Spleen (tissue), 11 donors: ENCODE data around the gene SMAP2. TPM values are rescaled to one million over a fixed set of nuclear protein-coding genes. Genes with fewer than 3 reads are reported as not detected.

Experiments
- DNase-seq: peaks from one replicate; pipeline ENCODE4 v3.0.0-alpha.2; 2020
- H3K27ac ChIP-seq, 8 donors: fragments of 200-600 bp; sonication (generic) in 7 of 8; 1 replicate in 4 of 8; 2 replicates in 4 of 8; pipeline versions ENCODE4 v1.5.0 to v1.8.0; 2016 to 2021; ENCODE audit warnings: inconsistent platforms in 4 of 8, mild to moderate bottlenecking in 4 of 8, moderate library complexity in 1 of 8
- H3K27me3 ChIP-seq, 7 donors: fragments of 200-600 bp; sonication (generic) in 6 of 7; replicated peaks in 1 of 7; 1 replicate in 4 of 7; 2 replicates in 3 of 7; pipeline versions ENCODE4 v1.5.0 to v1.8.0; 2016 to 2021; ENCODE audit warnings: inconsistent platforms in 3 of 7, mild to moderate bottlenecking in 1 of 7
- H3K36me3 ChIP-seq, 6 donors: fragments of 200-600 bp; sonication (generic) in 5 of 6; 1 replicate in 4 of 6; 2 replicates in 2 of 6; pipeline versions ENCODE4 v1.5.0 to v1.8.0; 2016 to 2021; ENCODE audit warnings: inconsistent platforms in 2 of 6
- H3K4me1 ChIP-seq, 6 donors: fragments of 200-600 bp; sonication (generic) in 5 of 6; 1 replicate in 3 of 6; 2 replicates in 3 of 6; pipeline versions ENCODE4 v1.5.0 to v1.8.0; 2016 to 2021; ENCODE audit warnings: inconsistent platforms in 3 of 6
- H3K4me3 ChIP-seq, 8 donors: fragments of 200-600 bp; sonication (generic) in 7 of 8; 1 replicate in 4 of 8; 2 replicates in 4 of 8; pipeline versions ENCODE4 v1.5.0 to v1.8.0; 2016 to 2021; ENCODE audit warnings: inconsistent platforms in 4 of 8, mild to moderate bottlenecking in 4 of 8, moderate library complexity in 2 of 8
- H3K9me3 ChIP-seq, 8 donors: fragments of 200-600 bp; sonication (generic) in 7 of 8; 1 replicate in 4 of 8; 2 replicates in 4 of 8; pipeline versions ENCODE4 v1.5.0 to v1.8.0; 2016 to 2021; ENCODE audit warnings: inconsistent platforms in 4 of 8
- CTCF ChIP-seq, 11 experiments: fragments of 200-600 bp in 7 of 11; fragments of 450-650 bp in 4 of 11; sonication (generic) in 4 of 11; IDR thresholded peaks in 8 of 11; conservative IDR thresholded peaks in 3 of 11; 1 replicate in 7 of 11; 2 replicates in 4 of 11; pipeline versions ENCODE4 v1.4.0 to v1.8.0; 2016 to 2021; ENCODE audit warnings: antibody characterized with exemption in 11 of 11, inconsistent platforms in 4 of 11, mild to moderate bottlenecking in 1 of 11
- POLR2A ChIP-seq, 3 donors: fragments of 450-650 bp; IDR thresholded peaks; one replicate each; pipeline ENCODE4 v1.5.1; 2017; ENCODE audit warnings: antibody characterized with exemption in 3 of 3, mild to moderate bottlenecking in 1 of 3
- POLR2AphosphoS5 ChIP-seq, 3 donors: sonication (generic); formaldehyde crosslinking; IDR thresholded peaks; one replicate each; pipeline ENCODE4 v1.5.1; 2017; ENCODE audit warnings: antibody characterized with exemption in 3 of 3
- WGBS, 5 donors: extraction: QIAGEN DNeasy Blood & Tissue Kit in 3 of 5; methylation state at CpG; one replicate each; pipeline versions ENCODE4 v1.1.5 to v1.1.7; 2013 to 2018; 5-methylcytosine and 5-hydroxymethylcytosine counted together
- intact Hi-C: fragments of 100-400 bp; cut with DNase I; formaldehyde crosslinking; loops from one replicate; pipeline ENCODE4 v1.15.0; 2023; ENCODE audit warnings: low total_unique reads
- polyA plus RNA-seq, 3 donors: library from polyadenylated mRNA; stranded (reverse); fragments of 200-250 nt; gene quantifications; one replicate each; pipeline ENCODE4 v1.2.1, GENCODE V29; 2013
- total RNA-seq, 7 donors: library from RNA; depleted of rRNA in 3 of 7; stranded (reverse); fragments of >200 nt in 3 of 7; fragmentation: NEBNext Ultra II Directional in 4 of 7; extraction: Animal tissue kit (Norgen Biotek cat#: 25700) in 4 of 7; gene quantifications; one replicate each; pipeline versions ENCODE4 v1.1.0 to v1.2.1, GENCODE V29; 2016 to 2021
- donor health status: healthy with polysubstance abuse.
- donor health status: DM: no; HTN: no; CAD: no; lungs with moderate emphysema.
- donor health status: DM: no; HTN: no; CAD: no.
- donor health status: Bipolar disorder and iron deficiency.
- donor health status: healthy.
- donor health status: DM: no; HTN: no; CAD: no.
- donor health status: DM: yes; HTN: yes; CAD: no.

The SMAP2 gene
- total and polyA plus RNA-seq, 10 donors = 120 to 435 (median 221) TPM

- no peaks in the 10 kb centered on the region for H3K27me3 ChIP-seq
- 88 to 96% (median 92%) methylated on average over 4 of the region's 4 CpGs for WGBS, 5 donors
- H3K9me3 ChIP-seq = peaks cover 0 to 25% (median 14%) of the 10 kb centered on the region in 8 donors
- H3K27ac ChIP-seq = peak overlapping the region in 1 of 8 donors; percentile 42
- no peak for TF ChIP-seq CTCF (IDR thresholded peaks at IDR 0.05 in 8 of 11, conservative IDR thresholded peaks at IDR 0.05 in 3 of 11)
- TF ChIP-seq POLR2A (IDR thresholded peaks at IDR 0.05) = no peak
- no peak for TF ChIP-seq POLR2AphosphoS5 (IDR thresholded peaks at IDR 0.05)
- intact Hi-C loops = no loop called here
- H3K36me3 ChIP-seq = peaks cover 0 to 14% (median 0%) of the 10 kb centered on the region in 6 donors
- H3K4me3 ChIP-seq = no peak overlapping the region
- DNase-seq = no peak
- H3K4me1 ChIP-seq = peaks cover 0 to 31% (median 12%) of the 10 kb centered on the region in 6 donors
Observed at GRCh38 chr1:40361637-40362036, 11.9 kb upstream of the SMAP2 start.

GRCh38 chr1:40362199-40362598, 11.3 kb upstream of the SMAP2 start:
- Histone ChIP-seq H3K27me3 (no peaks in the 10 kb centered on the region), H3K4me1 (peaks cover 0 to 31% (median 12%) of the 10 kb centered on the region in 6 donors), H3K4me3 (no peak overlapping the region), H3K9me3 (peaks cover 0 to 25% (median 14%) of the 10 kb centered on the region in 8 donors), H3K27ac (peak overlapping the region in 2 of 8 donors; percentile 3 to 24), H3K36me3 (peaks cover 0 to 14% (median 0%) of the 10 kb centered on the region in 6 donors)
- no peak for TF ChIP-seq CTCF (IDR thresholded peaks at IDR 0.05 in 8 of 11, conservative IDR thresholded peaks at IDR 0.05 in 3 of 11)
- no peak for TF ChIP-seq POLR2A (IDR thresholded peaks at IDR 0.05)
- no peak for TF ChIP-seq POLR2AphosphoS5 (IDR thresholded peaks at IDR 0.05)
- 71 to 97% (median 85%) methylated on average over 2 of the region's 2 CpGs for whole genome bisulfite sequencing, 5 donors
- DNase-seq = no peak
- intact Hi-C loops = no loop called here

GRCh38 chr1:40362699-40363098, 10.8 kb upstream of the SMAP2 start:
- Histone ChIP-seq H3K36me3 (peaks cover 0 to 14% (median 0%) of the 10 kb centered on the region in 6 donors), H3K27ac (peak overlapping the region in 2 of 8 donors; percentile 3 to 24), H3K4me1 (peaks cover 0 to 31% (median 12%) of the 10 kb centered on the region in 6 donors), H3K4me3 (no peak overlapping the region), H3K27me3 (no peaks in the 10 kb centered on the region), H3K9me3 (peaks cover 0 to 21% (median 9%) of the 10 kb centered on the region in 8 donors)
- WGBS, 5 donors = 42 to 71% (median 53%) methylated on average over 2 of the region's 2 CpGs
- intact Hi-C loops = no loop called here
- DNase-seq = no peak
- TF ChIP-seq POLR2AphosphoS5 (IDR thresholded peaks at IDR 0.05) (no peak), CTCF (IDR thresholded peaks at IDR 0.05 in 8 of 11, conservative IDR thresholded peaks at IDR 0.05 in 3 of 11) (no peak), POLR2A (IDR thresholded peaks at IDR 0.05) (no peak)

GRCh38 chr1:40363721-40364120, 9.8 kb upstream of the SMAP2 start:
- TF ChIP-seq CTCF (IDR thresholded peaks at IDR 0.05 in 8 of 11, conservative IDR thresholded peaks at IDR 0.05 in 3 of 11) = peak in 6 of 11 experiments; percentile 7 to 30 (median 16)
- TF ChIP-seq POLR2A (IDR thresholded peaks at IDR 0.05) = no peak
- peak in 1 of 3 donors; percentile 24 for TF ChIP-seq POLR2AphosphoS5 (IDR thresholded peaks at IDR 0.05)
- WGBS, 5 donors = 42 to 58% (median 50%) methylated on average over 2 of the region's 2 CpGs
- no peak overlapping the region for H3K4me3 ChIP-seq
- peak overlapping the region in 1 of 8 donors; percentile 10 for H3K27ac ChIP-seq
- H3K36me3 ChIP-seq = peaks cover 0 to 7% (median 0%) of the 10 kb centered on the region in 6 donors
- H3K9me3 ChIP-seq = peaks cover 0 to 11% (median 3%) of the 10 kb centered on the region in 8 donors
- intact Hi-C loops = no loop called here
- peaks cover 0 to 31% (median 12%) of the 10 kb centered on the region in 6 donors for H3K4me1 ChIP-seq
- H3K27me3 ChIP-seq = no peaks in the 10 kb centered on the region
- no peak for DNase-seq
